ENCODE measurements around the gene C2CD4C. TPM values are rescaled to one million over a fixed set of nuclear protein-coding genes. Genes with fewer than 3 reads are reported as not detected.
A peak's percentile ranks its signal among the peaks of the same experiment; 100 is the strongest.

The C2CD4C gene
- total and polyA plus RNA-seq, 2 experiments from 2014 or later = 2.1 to 12.5 TPM

- no peak overlapping the region for H2AFZ ChIP-seq
- no peaks in the 10 kb centered on the region for H4K20me1 ChIP-seq (replicated peaks; ENCODE audit: insufficient read depth)
- ATAC-seq = no peak
- no peak overlapping the region for H3K27ac ChIP-seq (ENCODE audit: low read depth)
- Mint-ChIP-seq H3K27ac (no peak overlapping the region), H3K36me3 (ENCODE audit: low read depth) (peaks cover 14% of the 10 kb centered on the region), H3K4me1 (peaks cover 12% of the 10 kb centered on the region), H3K27me3 (ENCODE audit: insufficient read depth, low read depth, poor library complexity) (peaks cover 28% of the 10 kb centered on the region), H3K9me3 (peaks cover 46% of the 10 kb centered on the region), H3K4me3 (no peak overlapping the region)
- 0 out of 2 replicates have a peak, but pooled peaks cover 5% of the 10 kb centered on the region for H3K9me2 ChIP-seq (ENCODE audit: insufficient read depth)
- H3K79me2 ChIP-seq (replicated peaks; ENCODE audit: insufficient read depth) = no peaks in the 10 kb centered on the region
- H3K4me1 ChIP-seq (ENCODE audit: insufficient read depth) = 0 out of 2 replicates have a peak, but pooled peaks cover 3% of the 10 kb centered on the region
- TF ChIP-seq ZNF331 (CRISPR knock-in tag; IDR thresholded peaks at IDR 0.05; ENCODE audit: low read depth) (no peak), REST (IDR thresholded peaks at IDR 0.05; ENCODE audit: unreplicated experiment) (no peak), CTCF (conservative IDR thresholded peaks at IDR 0.05; ENCODE audit: low read depth in 2 of 2) (peak in 1 of 2 experiments; percentile 18; a peak in 1 of 4 replicates)
- DNase-seq (ENCODE audit: low spot score) = no peak
- H3K36me3 ChIP-seq (ENCODE audit: insufficient read depth) = no peaks in the 10 kb centered on the region
- H3K27me3 ChIP-seq (ENCODE audit: insufficient read depth) = no peaks in the 10 kb centered on the region
- H3K4me2 ChIP-seq = no peak overlapping the region
- no peak overlapping the region for H3K4me3 ChIP-seq
- H3F3A ChIP-seq (replicated peaks; ENCODE audit: low read depth) = peaks cover 6% of the 10 kb centered on the region
These were observed 17.1 kb downstream of the C2CD4C start for GRCh38 chr19:391726-392374.

GRCh38 chr19:391207-391557, 17.8 kb downstream of the C2CD4C start:
- Histone ChIP-seq H3K27ac (ENCODE audit: low read depth) (no peak overlapping the region), H3K4me3 (no peak overlapping the region), H3K36me3 (ENCODE audit: insufficient read depth) (no peaks in the 10 kb centered on the region), H3K79me2 (replicated peaks; ENCODE audit: insufficient read depth) (no peaks in the 10 kb centered on the region), H3K9me2 (ENCODE audit: insufficient read depth) (0 out of 2 replicates have a peak, but pooled peaks cover 5% of the 10 kb centered on the region), H2AFZ (no peak overlapping the region), H3F3A (replicated peaks; ENCODE audit: low read depth) (peaks cover 6% of the 10 kb centered on the region), H3K4me2 (no peak overlapping the region), H3K4me1 (ENCODE audit: insufficient read depth) (peaks cover 5% of the 10 kb centered on the region; the same call in 1 of the 2 replicates), H4K20me1 (replicated peaks; ENCODE audit: insufficient read depth) (no peaks in the 10 kb centered on the region), H3K27me3 (ENCODE audit: insufficient read depth) (no peaks in the 10 kb centered on the region)
- no peak for DNase-seq (ENCODE audit: low spot score)
- H3K27ac Mint-ChIP-seq = no peak overlapping the region
- H3K4me3 Mint-ChIP-seq = no peak overlapping the region
- ATAC-seq = no peak
- peaks cover 17% of the 10 kb centered on the region for H3K4me1 Mint-ChIP-seq
- H3K36me3 Mint-ChIP-seq (ENCODE audit: low read depth) = peaks cover 14% of the 10 kb centered on the region
- peaks cover 43% of the 10 kb centered on the region for H3K9me3 Mint-ChIP-seq
- peaks cover 27% of the 10 kb centered on the region for H3K27me3 Mint-ChIP-seq (ENCODE audit: insufficient read depth, low read depth, poor library complexity)
- no peak for TF ChIP-seq CTCF (conservative IDR thresholded peaks at IDR 0.05; ENCODE audit: low read depth in 2 of 2)
- TF ChIP-seq ZNF462 (CRISPR knock-in tag; IDR thresholded peaks at IDR 0.05) = no peak
- TF ChIP-seq CREB1 (CRISPR knock-in tag; IDR thresholded peaks at IDR 0.05; ENCODE audit: low read depth) = no peak
